PC-9 (cell line): ENCODE results near the gene ADI1. TPM values are rescaled to one million over a fixed set of nuclear protein-coding genes. Genes with fewer than 3 reads are reported as not detected.

Source experiments
- BruUV-seq: library from RNA; stranded (reverse); fragments of 400-500 nt; replicated peaks from 2 replicates; lab custom pipeline; 2021; lab: Mats Ljungman, UMichigan
- CTCF ChIA-PET: fragments of 300-600 bp; sonication (Branson Sonifier 250); formaldehyde crosslinking; loops from one replicate; lab custom pipeline; 2022; ENCODE audit warnings: antibody characterized with exemption; lab: Charles Lee
- POLR2A ChIA-PET: fragments of 300-600 bp; sonication (Branson Sonifier 250); formaldehyde crosslinking; loops from one replicate; lab custom pipeline; 2022; ENCODE audit warnings: antibody characterized with exemption; ENCODE audit not compliant: unreplicated experiment; lab: Charles Lee
- DNase-seq, 2 experiments: peaks; one replicate each; pipeline versions ENCODE4 v3.0.0 to v3.0.0-alpha.2; 2015 to 2022; ENCODE audit warnings: mixed read lengths in 1 of 2
- H2AFZ ChIP-seq: fragments of 200-600 bp; sonication (generic); 2 replicates; pipeline ENCODE4 v1.8.1; 2017; ENCODE audit warnings: antibody characterized with exemption
- H3F3A ChIP-seq: fragments of 200-600 bp; sonication (generic); 2 replicates; pipeline ENCODE4 v1.8.1; 2017; ENCODE audit warnings: antibody characterized with exemption, mild to moderate bottlenecking, low read depth; ENCODE audit not compliant: insufficient read depth
- H3K27ac ChIP-seq: fragments of 200-600 bp; sonication (generic); 2 replicates; pipeline ENCODE4 v1.6.1; 2016; ENCODE audit warnings: mixed run types
- H3K27me3 ChIP-seq: fragments of 200-600 bp; sonication (generic); 2 replicates; pipeline ENCODE4 v1.6.1; 2016; ENCODE audit warnings: low read depth, mixed run types; ENCODE audit not compliant: insufficient read depth
- H3K36me3 ChIP-seq: fragments of 200-600 bp; sonication (generic); 2 replicates; pipeline ENCODE4 v1.6.1; 2016; ENCODE audit warnings: low read depth, mixed run types
- H3K4me1 ChIP-seq: fragments of 200-600 bp; sonication (generic); replicated peaks from 2 replicates; pipeline ENCODE4 v1.6.1; 2016; ENCODE audit warnings: mixed run types; ENCODE audit not compliant: insufficient read depth
- H3K4me2 ChIP-seq: fragments of 200-600 bp; sonication (generic); 2 replicates; pipeline ENCODE4 v1.6.1; 2017; ENCODE audit warnings: mixed run types
- H3K4me3 ChIP-seq: fragments of 200-600 bp; sonication (generic); 2 replicates; pipeline ENCODE4 v1.6.1; 2016; ENCODE audit warnings: mixed run types
- H3K79me2 ChIP-seq: fragments of 200-600 bp; sonication (generic); 2 replicates; pipeline ENCODE4 v1.6.1; 2017; ENCODE audit warnings: low read depth, mixed run types
- H3K9me2 ChIP-seq: fragments of 200-600 bp; sonication (generic); 2 replicates; pipeline ENCODE4 v1.8.1; 2017; ENCODE audit warnings: mild to moderate bottlenecking; ENCODE audit not compliant: insufficient read depth
- H3K9me3 ChIP-seq: fragments of 200-600 bp; sonication (generic); 2 replicates; pipeline ENCODE4 v1.8.1; 2016; ENCODE audit warnings: low read depth; ENCODE audit not compliant: insufficient read depth
- H4K20me1 ChIP-seq: fragments of 200-600 bp; sonication (generic); 2 replicates; pipeline ENCODE4 v1.8.1; 2017; ENCODE audit not compliant: insufficient read depth
- EZH2 ChIP-seq: fragments of 200-600 bp; sonication (generic); IDR thresholded peaks from 2 replicates; pipeline ENCODE4 v1.8.0; 2017; ENCODE audit warnings: antibody characterized with exemption, low read depth
- intact Hi-C: fragments of 100-400 bp; cut with micrococcal nuclease; formaldehyde crosslinking; loops from one replicate; pipeline ENCODE4 v1.10.0; 2022; ENCODE audit not compliant: unreplicated experiment
- total RNA-seq: library from RNA; stranded (reverse); gene quantifications from 2 replicates; pipeline ENCODE4 v1.2.3, GENCODE V29; 2021
- TF ChIP-seq, protein P1 (sequence below): fragments of 200-600 bp; sonication (generic); conservative IDR thresholded peaks from 2 replicates; pipeline ENCODE4 v1.6.1; 2017; ENCODE audit warnings: mixed run types, antibody characterized with exemption, mild to moderate bottlenecking, moderate library complexity

ADI1 gene
- total RNA-seq, 1 experiment from 2014 or later: 54.5 TPM

DNA sequence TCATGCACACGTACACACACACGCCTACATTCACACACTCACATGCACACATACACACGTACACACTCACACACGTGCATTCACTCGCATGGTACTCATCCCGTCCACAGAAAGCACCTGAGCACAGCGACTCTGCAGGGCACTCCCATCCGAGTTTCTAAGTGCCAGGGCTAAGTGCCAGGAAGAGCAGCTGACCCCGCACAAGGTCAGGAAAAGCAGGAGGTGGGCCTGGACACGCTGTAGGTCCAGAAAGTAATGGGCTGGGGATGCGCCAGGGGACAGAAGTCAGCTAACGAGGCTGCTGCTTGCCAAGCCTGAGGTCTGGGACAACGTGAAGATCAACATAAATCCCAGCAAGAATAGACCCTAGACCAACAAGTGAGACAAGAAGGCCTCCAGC is 15.8 kb downstream of the ADI1 start:
- BruUV-seq: no TSS peak
- Histone ChIP-seq H4K20me1 (peaks cover 3% of the 10 kb centered on the region; the same call in 1 of the 2 replicates), H3K4me1 (no peaks in the 10 kb centered on the region), H3K9me2 (no peaks in the 10 kb centered on the region), H3K79me2 (0 out of 2 replicates have a peak, but pooled peaks cover 3% of the 10 kb centered on the region), H3K4me2 (no peak overlapping the region), H3K27ac (no peak overlapping the region), H3K27me3 (no peaks in the 10 kb centered on the region), H3K36me3 (peaks cover 28% of the 10 kb centered on the region), H2AFZ (no peak overlapping the region), H3K4me3 (no peak overlapping the region), H3K9me3 (no peaks in the 10 kb centered on the region), H3F3A (peaks cover 9% of the 10 kb centered on the region; the same call in 1 of the 2 replicates)
- CTCF ChIA-PET: no interaction called here
- intact Hi-C loops: no loop called here
- no peak for TF ChIP-seq EZH2
- TF ChIP-seq, protein P1, sequence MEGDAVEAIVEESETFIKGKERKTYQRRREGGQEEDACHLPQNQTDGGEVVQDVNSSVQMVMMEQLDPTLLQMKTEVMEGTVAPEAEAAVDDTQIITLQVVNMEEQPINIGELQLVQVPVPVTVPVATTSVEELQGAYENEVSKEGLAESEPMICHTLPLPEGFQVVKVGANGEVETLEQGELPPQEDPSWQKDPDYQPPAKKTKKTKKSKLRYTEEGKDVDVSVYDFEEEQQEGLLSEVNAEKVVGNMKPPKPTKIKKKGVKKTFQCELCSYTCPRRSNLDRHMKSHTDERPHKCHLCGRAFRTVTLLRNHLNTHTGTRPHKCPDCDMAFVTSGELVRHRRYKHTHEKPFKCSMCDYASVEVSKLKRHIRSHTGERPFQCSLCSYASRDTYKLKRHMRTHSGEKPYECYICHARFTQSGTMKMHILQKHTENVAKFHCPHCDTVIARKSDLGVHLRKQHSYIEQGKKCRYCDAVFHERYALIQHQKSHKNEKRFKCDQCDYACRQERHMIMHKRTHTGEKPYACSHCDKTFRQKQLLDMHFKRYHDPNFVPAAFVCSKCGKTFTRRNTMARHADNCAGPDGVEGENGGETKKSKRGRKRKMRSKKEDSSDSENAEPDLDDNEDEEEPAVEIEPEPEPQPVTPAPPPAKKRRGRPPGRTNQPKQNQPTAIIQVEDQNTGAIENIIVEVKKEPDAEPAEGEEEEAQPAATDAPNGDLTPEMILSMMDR: no peak
- POLR2A ChIA-PET: no interaction called here
- no peak for DNase-seq

DNA sequence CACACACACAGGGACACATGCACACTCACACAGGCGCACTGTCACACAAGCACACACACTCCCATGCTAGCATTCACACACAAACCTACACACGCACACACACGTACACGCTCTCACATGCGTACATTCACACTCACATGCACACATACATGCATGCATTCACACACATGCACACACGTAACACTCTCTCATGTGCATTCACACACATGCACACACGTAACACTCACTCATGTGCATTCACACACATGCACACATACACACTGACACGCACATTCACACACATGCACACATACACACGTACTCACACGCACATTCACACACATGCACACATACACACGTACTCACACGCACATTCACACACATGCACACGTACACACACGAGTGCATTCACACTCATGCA is 16.3 kb downstream of the ADI1 start:
- intact Hi-C loops: no loop called here
- CTCF ChIA-PET: no interaction called here
- H3K4me1 ChIP-seq: no peaks in the 10 kb centered on the region
- H3F3A ChIP-seq: peaks cover 9% of the 10 kb centered on the region; the same call in 1 of the 2 replicates
- TF ChIP-seq EZH2: no peak
- TF ChIP-seq, protein P1: no peak
- H3K27me3 ChIP-seq: no peaks in the 10 kb centered on the region
- no peak overlapping the region for H3K4me2 ChIP-seq
- no peak overlapping the region for H2AFZ ChIP-seq
- H3K36me3 ChIP-seq: peaks cover 28% of the 10 kb centered on the region
- H3K4me3 ChIP-seq: no peak overlapping the region
- peaks cover 3% of the 10 kb centered on the region; the same call in 1 of the 2 replicates for H4K20me1 ChIP-seq
- no peaks in the 10 kb centered on the region for H3K79me2 ChIP-seq
- POLR2A ChIA-PET: no interaction called here
- H3K9me2 ChIP-seq: no peaks in the 10 kb centered on the region
- H3K9me3 ChIP-seq: no peaks in the 10 kb centered on the region
- no peak for DNase-seq
- no peak overlapping the region for H3K27ac ChIP-seq
- no TSS peak for BruUV-seq

DNA sequence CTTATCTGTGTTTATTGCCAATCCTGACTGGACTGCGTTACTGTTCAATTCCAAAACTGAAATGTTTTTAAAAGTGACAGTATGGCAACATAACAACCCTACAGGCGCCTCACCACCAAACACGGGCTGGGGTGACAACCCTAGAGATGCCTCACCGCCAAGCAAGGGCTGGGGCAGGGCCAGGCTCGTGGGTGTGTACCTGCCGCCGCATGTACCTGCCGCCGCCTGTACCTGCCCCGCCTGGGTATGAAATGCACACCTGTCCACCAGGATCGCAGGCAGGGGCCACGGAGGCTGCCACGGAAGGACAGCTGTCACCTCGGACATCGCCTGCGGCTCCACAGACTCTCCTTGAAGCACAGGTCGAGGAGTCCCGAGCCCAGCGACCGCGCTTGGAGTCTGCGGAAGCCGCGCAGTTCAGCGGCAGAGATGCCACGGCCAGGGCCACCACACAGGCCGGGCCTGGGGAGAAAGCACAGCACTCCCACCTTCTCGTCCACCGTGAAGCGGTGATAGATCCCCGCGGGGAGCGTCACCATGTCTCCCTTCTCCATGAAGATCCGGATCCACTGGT is 18.9 kb downstream of the ADI1 start:
- no peak overlapping the region for H3K4me2 ChIP-seq
- H3K79me2 ChIP-seq: no peaks in the 10 kb centered on the region
- no TSS peak for BruUV-seq
- H3K27ac ChIP-seq: no peak overlapping the region
- peaks cover 21% of the 10 kb centered on the region for H3K36me3 ChIP-seq
- H3F3A ChIP-seq: peaks cover 4% of the 10 kb centered on the region; the same call in 1 of the 2 replicates
- TF ChIP-seq, protein P1: no peak
- TF ChIP-seq EZH2: no peak
- no peaks in the 10 kb centered on the region for H4K20me1 ChIP-seq
- no peaks in the 10 kb centered on the region for H3K4me1 ChIP-seq
- POLR2A ChIA-PET: no interaction called here
- intact Hi-C loops: no loop called here
- no peaks in the 10 kb centered on the region for H3K9me3 ChIP-seq
- H3K27me3 ChIP-seq: no peaks in the 10 kb centered on the region
- CTCF ChIA-PET: no interaction called here
- H3K4me3 ChIP-seq: no peak overlapping the region
- H3K9me2 ChIP-seq: no peaks in the 10 kb centered on the region
- no peak overlapping the region for H2AFZ ChIP-seq
- DNase-seq: no peak
